ENCODE results near the gene DSCAM.
"Not testable (repeated sequence)": the region's sequence is repeated elsewhere in the genome, so short reads cannot be mapped to it uniquely, and the experiment has no call there.

DSCAM gene

GRCh38 chr21:40351006-40351405 lies 496.0 kb downstream of the DSCAM start:
- DNase-seq, result no peak

- DNase-seq, result no peak
These were observed 497.4 kb downstream of the DSCAM start for GRCh38 chr21:40349591-40349990.

- DNase-seq, result no peak
These were observed 501.1 kb downstream of the DSCAM start for GRCh38 chr21:40345711-40346321.

GRCh38 chr21:40340357-40340756 lies 506.6 kb downstream of the DSCAM start:
- no peak for DNase-seq

GRCh38 chr21:40339050-40339449 lies 507.9 kb downstream of the DSCAM start:
- DNase-seq, result no peak

GRCh38 chr21:40337981-40338380 lies 509.0 kb downstream of the DSCAM start:
- no peak for DNase-seq

- DNase-seq, result no peak
These were observed 511.3 kb downstream of the DSCAM start for GRCh38 chr21:40335704-40336103.

GRCh38 chr21:40334159-40334558 lies 512.8 kb downstream of the DSCAM start:
- no peak for DNase-seq

GRCh38 chr21:40333731-40334130 lies 513.2 kb downstream of the DSCAM start:
- DNase-seq, result no peak

- no peak for DNase-seq
These were observed 515.2 kb downstream of the DSCAM start for GRCh38 chr21:40331804-40332203.

- DNase-seq, result no peak
These were observed 515.8 kb downstream of the DSCAM start for GRCh38 chr21:40331172-40331571.

- no peak for DNase-seq
These were observed 522.6 kb downstream of the DSCAM start for GRCh38 chr21:40324389-40324788.

- not testable (repeated sequence) for DNase-seq
These were observed 526.2 kb downstream of the DSCAM start for GRCh38 chr21:40320718-40321117.

- DNase-seq, result no peak
These were observed 528.6 kb downstream of the DSCAM start for GRCh38 chr21:40318371-40318770.

GRCh38 chr21:40316104-40316503 lies 530.9 kb downstream of the DSCAM start:
- no peak for DNase-seq

GRCh38 chr21:40315626-40316025 lies 531.3 kb downstream of the DSCAM start:
- DNase-seq, result no peak

GRCh38 chr21:40313260-40313659 lies 533.7 kb downstream of the DSCAM start:
- no peak for DNase-seq

- DNase-seq, result no peak
These were observed 546.7 kb downstream of the DSCAM start for GRCh38 chr21:40300300-40300699.

GRCh38 chr21:40299451-40299850 lies 547.5 kb downstream of the DSCAM start:
- no peak for DNase-seq

GRCh38 chr21:40294345-40294744 lies 552.6 kb downstream of the DSCAM start:
- no peak for DNase-seq

GRCh38 chr21:40291560-40291959 lies 555.4 kb downstream of the DSCAM start:
- DNase-seq, result no peak

- no peak for DNase-seq
These were observed 562.5 kb downstream of the DSCAM start for GRCh38 chr21:40284409-40284808.

GRCh38 chr21:40282912-40283886 lies 563.8 kb downstream of the DSCAM start:
- DNase-seq, result no peak

- no peak for DNase-seq
These were observed 568.6 kb downstream of the DSCAM start for GRCh38 chr21:40278345-40278744.
